ENCODE data around the gene ZNF492. TPM values are rescaled to one million over a fixed set of nuclear protein-coding genes. Genes with fewer than 3 reads are reported as not detected.

ZNF492 gene
- total and polyA plus RNA-seq, 2 of the 8 experiments (the other 6 are each of a cell fraction or from before 2014, with no cell fraction given) = not detected

DNA sequence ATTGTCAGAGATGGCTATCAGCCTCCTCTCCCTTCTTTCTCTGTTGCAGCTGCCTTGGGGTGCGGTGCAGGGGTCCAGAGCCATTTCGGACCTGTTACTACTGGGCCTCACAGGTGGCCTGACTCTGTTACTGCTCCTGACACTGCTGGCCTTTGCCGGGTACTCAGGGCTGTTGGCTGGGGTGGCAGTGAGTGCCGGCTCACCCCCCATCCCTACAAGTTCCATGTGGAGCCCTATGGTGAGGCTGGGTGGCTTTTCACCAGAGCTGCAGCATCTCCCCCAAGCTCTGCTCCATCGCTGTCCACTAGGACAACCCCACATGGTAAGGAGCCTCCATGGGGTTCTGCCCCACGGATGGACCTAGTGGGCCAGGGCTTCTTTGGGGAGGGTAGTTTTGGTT is 13.7 kb upstream of the ZNF492 start (continued):
- TF ChIP-seq NANOG (IDR thresholded peaks at IDR 0.05; ENCODE audit: insufficient read depth, low read depth, low read length, poor library complexity, severe bottlenecking) (no peak), RAD21 (IDR thresholded peaks at IDR 0.05 in 1 of 2, conservative IDR thresholded peaks at IDR 0.05 in 1 of 2; ENCODE audit: low read depth in 2 of 2, low read length in 2 of 2) (no peak), TBP (IDR thresholded peaks at IDR 0.05; ENCODE audit: low read depth, low read length) (no peak), KDM1A (IDR thresholded peaks at IDR 0.05; ENCODE audit: borderline replicate concordance, low read length) (no peak), EP300 (IDR thresholded peaks at IDR 0.05; ENCODE audit: borderline replicate concordance in 1 of 2, low read depth in 2 of 2, low read length in 2 of 2) (no peak), SP4 (IDR thresholded peaks at IDR 0.05; ENCODE audit: low read length) (no peak)

Data from H1 (cell line).